Right lobe of liver (tissue), 4 donors: ENCODE results near the gene SVOPL.

Source experiments
- CTCF ChIP-seq, 4 donors: fragments of 200-600 bp in 3 of 4; fragments of 450-650 bp in 1 of 4; IDR thresholded peaks; one replicate each; pipeline versions ENCODE4 v1.5.1 to v1.8.0; 2016 to 2022; ENCODE audit warnings: antibody characterized with exemption in 4 of 4, mild to moderate bottlenecking in 2 of 4
- POLR2A ChIP-seq: fragments of 450-650 bp; IDR thresholded peaks from one replicate; pipeline ENCODE4 v1.6.1; 2017; ENCODE audit warnings: antibody characterized with exemption, mild to moderate bottlenecking
- donor health status: DM: no; HTN: no; CAD: no.
- donor health status: DM: no; HTN: no; CAD: no.
- donor health status: DM: no; HTN: yes; CAD: no.

GRCh38 chr7:138565451-138566114, 135.6 kb downstream of the SVOPL start:
- TF ChIP-seq POLR2A (no peak), CTCF (IDR thresholded peaks at IDR 0.05) (no peak)
